HepG2 (cell line): ENCODE results near the gene C20orf144. TPM values are rescaled to one million over a fixed set of nuclear protein-coding genes. Genes with fewer than 3 reads are reported as not detected.

ENCODE experiments used
- ATM ChIP-seq: fragments of 450-650 bp; IDR thresholded peaks from 2 replicates; pipeline ENCODE4 v1.7.1; 2017; ENCODE audit warnings: mild to moderate bottlenecking, borderline replicate concordance
- GATAD2A ChIP-seq: IDR thresholded peaks from 2 replicates; pipeline ENCODE4 v1.6.1; 2016
- HMGXB4 ChIP-seq, 2 experiments: sonication (generic) in 1 of 2; formaldehyde crosslinking in 1 of 2; IDR thresholded peaks; 2 replicates each; pipeline versions ENCODE4 v1.4.0 to v1.6.1; 2018 to 2020; ENCODE audit warnings: missing genetic modification reagents in 2 of 2, borderline replicate concordance in 1 of 2, low read depth in 1 of 2, mild to moderate bottlenecking in 1 of 2, missing biosample characterization in 1 of 2
- MAF1 ChIP-seq: sonication (generic); formaldehyde crosslinking; IDR thresholded peaks from 2 replicates; pipeline ENCODE4 v1.5.0; 2020; ENCODE audit warnings: missing genetic modification reagents, borderline replicate concordance
- NFATC3 ChIP-seq: sonication (generic); formaldehyde crosslinking; IDR thresholded peaks from 2 replicates; pipeline ENCODE4 v1.5.1; 2020; ENCODE audit warnings: mild to moderate bottlenecking, missing genetic modification reagents
- NKX3-1 ChIP-seq: sonication (generic); formaldehyde crosslinking; IDR thresholded peaks from 2 replicates; pipeline ENCODE4 v1.5.0; 2020; ENCODE audit warnings: missing genetic modification reagents
- POGK ChIP-seq: sonication (generic); formaldehyde crosslinking; conservative IDR thresholded peaks from 2 replicates; pipeline ENCODE4 v1.8.0; 2022; ENCODE audit warnings: mild to moderate bottlenecking, moderate library complexity, missing genetic modification reagents
- RELA ChIP-seq: sonication (generic); formaldehyde crosslinking; IDR thresholded peaks from 2 replicates; pipeline ENCODE4 v1.4.0; 2020; ENCODE audit warnings: missing genetic modification reagents
- SATB2 ChIP-seq: sonication (generic); formaldehyde crosslinking; IDR thresholded peaks from 2 replicates; pipeline ENCODE4 v1.5.0; 2020; ENCODE audit warnings: missing genetic modification reagents
- SIX1 ChIP-seq: sonication (generic); formaldehyde crosslinking; IDR thresholded peaks from 2 replicates; pipeline ENCODE4 v1.4.0; 2020; ENCODE audit warnings: missing genetic modification reagents, borderline replicate concordance
- SNRNP70 ChIP-seq: fragments of 200-400 bp; formaldehyde crosslinking; IDR thresholded peaks from 2 replicates; pipeline ENCODE4 v1.6.1; 2017; ENCODE audit warnings: mild to moderate bottlenecking, low read depth, low read length, moderate library complexity
- THYN1 ChIP-seq: sonication (generic); formaldehyde crosslinking; IDR thresholded peaks from 2 replicates; pipeline ENCODE4 v1.8.1; 2023; ENCODE audit warnings: low read depth, mild to moderate bottlenecking, moderate library complexity, missing genetic modification reagents, borderline replicate concordance
- ZBTB8A ChIP-seq: sonication (generic); formaldehyde crosslinking; IDR thresholded peaks from 2 replicates; pipeline ENCODE4 v1.4.0; 2020; ENCODE audit warnings: mild to moderate bottlenecking, low read depth, missing genetic modification reagents, borderline replicate concordance
- ZKSCAN1 ChIP-seq: fragments of 150-350 bp; IDR thresholded peaks from 2 replicates; pipeline ENCODE4 v1.6.1; 2014; ENCODE audit warnings: low read length
- polyA plus RNA-seq, 8 experiments: library from polyadenylated mRNA; depleted of rRNA in 3 of 8; stranded (reverse) in 7 of 8; unstranded in 1 of 8; fragments of >200 nt; fragmentation: Illumina TruSeq in 4 of 8; extraction: Trizol in 4 of 8; gene quantifications; 2 replicates each; pipeline versions ENCODE4 v1.2.1 to v1.2.3, GENCODE V29; 2011 to 2016; ENCODE audit warnings: low read depth in 4 of 8, missing spikeins in 1 of 8, mixed read lengths in 1 of 8; ENCODE audit not compliant: insufficient read depth in 1 of 8
- total RNA-seq, 5 experiments: library from RNA; depleted of rRNA; stranded (reverse); fragments of >200 nt; fragmentation: Illumina TruSeq; extraction: Trizol; gene quantifications; 2 replicates each; pipeline ENCODE4 v1.2.3, GENCODE V29; 2016; ENCODE audit warnings: low read depth in 1 of 5
- TF ChIP-seq, protein P1 (sequence below): sonication (generic); formaldehyde crosslinking; IDR thresholded peaks from 2 replicates; pipeline ENCODE4 v1.4.0; 2020; ENCODE audit warnings: missing genetic modification reagents
- TF ChIP-seq, protein P2 (sequence below): sonication (generic); formaldehyde crosslinking; IDR thresholded peaks from 2 replicates; pipeline ENCODE4 v1.4.0; 2020; ENCODE audit warnings: low read depth, mild to moderate bottlenecking, missing genetic modification reagents
- TF ChIP-seq, protein P3 (sequence below): sonication (generic); formaldehyde crosslinking; IDR thresholded peaks from 2 replicates; pipeline ENCODE4 v1.4.0; 2020; ENCODE audit warnings: missing genetic modification reagents

C20orf144 gene
- total and polyA plus RNA-seq, 2 of the 13 experiments (the other 11 are each of a cell fraction or from before 2014, with no cell fraction given), result 0.09 to 0.16 TPM

DNA sequence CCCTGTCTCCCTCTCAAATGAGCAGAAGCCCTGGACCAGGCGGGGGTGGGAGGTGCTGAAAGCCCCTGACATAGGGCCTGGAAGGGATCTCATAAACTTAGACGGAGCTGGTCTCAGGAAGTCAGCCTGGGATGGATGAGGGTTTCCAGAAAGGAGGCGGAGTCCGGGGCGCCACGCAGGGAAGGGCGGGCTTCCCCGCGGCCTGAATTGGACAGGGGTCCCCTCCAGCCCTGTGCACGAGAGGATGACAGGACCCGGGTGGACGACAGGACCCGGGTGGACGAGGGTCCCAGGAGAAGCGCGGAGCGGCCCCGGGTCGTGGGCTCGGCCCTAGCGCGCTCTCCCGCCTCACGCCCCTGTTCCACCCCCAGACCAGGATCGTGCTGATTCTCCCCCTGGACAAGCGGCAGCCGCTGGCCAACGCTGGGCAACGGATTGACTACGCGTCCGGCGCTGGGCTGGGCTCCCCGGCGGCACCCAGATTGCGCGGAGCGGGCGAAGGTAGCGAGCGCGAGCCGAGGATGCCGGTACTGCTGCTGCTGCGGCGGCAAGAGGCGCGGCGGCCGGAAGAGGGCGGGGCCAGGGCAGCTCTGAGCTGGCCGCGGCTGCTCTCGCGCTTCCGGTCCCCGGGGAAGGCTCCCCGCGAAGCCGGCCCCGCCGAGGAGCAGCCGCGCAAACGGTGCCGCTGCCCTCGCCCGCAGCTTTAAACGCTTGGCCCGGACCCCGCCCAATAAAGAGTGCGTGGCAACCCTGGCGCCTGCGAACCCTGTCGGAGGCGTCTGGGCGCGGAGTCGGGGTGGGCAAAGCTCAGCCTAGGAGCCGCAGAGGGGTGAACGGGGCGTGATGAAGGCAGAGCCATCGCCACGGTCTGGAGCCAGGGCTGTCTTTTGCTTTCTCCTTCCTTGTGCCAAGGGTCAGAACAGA, 1.3 kb downstream of the C20orf144 start (continued):
- TF ChIP-seq, protein P1, sequence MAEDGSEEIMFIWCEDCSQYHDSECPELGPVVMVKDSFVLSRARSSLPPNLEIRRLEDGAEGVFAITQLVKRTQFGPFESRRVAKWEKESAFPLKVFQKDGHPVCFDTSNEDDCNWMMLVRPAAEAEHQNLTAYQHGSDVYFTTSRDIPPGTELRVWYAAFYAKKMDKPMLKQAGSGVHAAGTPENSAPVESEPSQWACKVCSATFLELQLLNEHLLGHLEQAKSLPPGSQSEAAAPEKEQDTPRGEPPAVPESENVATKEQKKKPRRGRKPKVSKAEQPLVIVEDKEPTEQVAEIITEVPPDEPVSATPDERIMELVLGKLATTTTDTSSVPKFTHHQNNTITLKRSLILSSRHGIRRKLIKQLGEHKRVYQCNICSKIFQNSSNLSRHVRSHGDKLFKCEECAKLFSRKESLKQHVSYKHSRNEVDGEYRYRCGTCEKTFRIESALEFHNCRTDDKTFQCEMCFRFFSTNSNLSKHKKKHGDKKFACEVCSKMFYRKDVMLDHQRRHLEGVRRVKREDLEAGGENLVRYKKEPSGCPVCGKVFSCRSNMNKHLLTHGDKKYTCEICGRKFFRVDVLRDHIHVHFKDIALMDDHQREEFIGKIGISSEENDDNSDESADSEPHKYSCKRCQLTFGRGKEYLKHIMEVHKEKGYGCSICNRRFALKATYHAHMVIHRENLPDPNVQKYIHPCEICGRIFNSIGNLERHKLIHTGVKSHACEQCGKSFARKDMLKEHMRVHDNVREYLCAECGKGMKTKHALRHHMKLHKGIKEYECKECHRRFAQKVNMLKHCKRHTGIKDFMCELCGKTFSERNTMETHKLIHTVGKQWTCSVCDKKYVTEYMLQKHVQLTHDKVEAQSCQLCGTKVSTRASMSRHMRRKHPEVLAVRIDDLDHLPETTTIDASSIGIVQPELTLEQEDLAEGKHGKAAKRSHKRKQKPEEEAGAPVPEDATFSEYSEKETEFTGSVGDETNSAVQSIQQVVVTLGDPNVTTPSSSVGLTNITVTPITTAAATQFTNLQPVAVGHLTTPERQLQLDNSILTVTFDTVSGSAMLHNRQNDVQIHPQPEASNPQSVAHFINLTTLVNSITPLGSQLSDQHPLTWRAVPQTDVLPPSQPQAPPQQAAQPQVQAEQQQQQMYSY (CRISPR knock-in tag), result 0 out of 2 replicates have a peak, but pooled peaks have one; percentile 39
- TF ChIP-seq NKX3-1 (CRISPR knock-in tag) (0 out of 2 replicates have a peak, but pooled peaks have one; percentile 44), MAF1 (no peak; the same call in 1 of the 2 replicates), ZKSCAN1 (no peak), THYN1 (CRISPR knock-in tag) (peak; percentile 99; the same call in 1 of the 2 replicates), HMGXB4 (CRISPR knock-in tag; IDR thresholded peaks at IDR 0.05; ENCODE audit: borderline replicate concordance in 1 of 2, low read depth in 1 of 2) (peak; percentile 81 to 88), RELA (CRISPR knock-in tag) (0 out of 2 replicates have a peak, but pooled peaks have one; percentile 25), GATAD2A (CRISPR knock-in tag) (0 out of 2 replicates have a peak, but pooled peaks have one; percentile 8), ATM (no peak), SATB2 (CRISPR knock-in tag) (no peak), POGK (peak; percentile 91), SNRNP70 (no peak), ZBTB8A (no peak), NFATC3 (CRISPR knock-in tag) (peak; percentile 27; the same call in 1 of the 2 replicates), SIX1 (CRISPR knock-in tag) (no peak)
- TF ChIP-seq, protein P2, sequence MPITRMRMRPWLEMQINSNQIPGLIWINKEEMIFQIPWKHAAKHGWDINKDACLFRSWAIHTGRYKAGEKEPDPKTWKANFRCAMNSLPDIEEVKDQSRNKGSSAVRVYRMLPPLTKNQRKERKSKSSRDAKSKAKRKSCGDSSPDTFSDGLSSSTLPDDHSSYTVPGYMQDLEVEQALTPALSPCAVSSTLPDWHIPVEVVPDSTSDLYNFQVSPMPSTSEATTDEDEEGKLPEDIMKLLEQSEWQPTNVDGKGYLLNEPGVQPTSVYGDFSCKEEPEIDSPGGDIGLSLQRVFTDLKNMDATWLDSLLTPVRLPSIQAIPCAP, result peak; percentile 15; the same call in 1 of the 2 replicates
- TF ChIP-seq, protein P3, sequence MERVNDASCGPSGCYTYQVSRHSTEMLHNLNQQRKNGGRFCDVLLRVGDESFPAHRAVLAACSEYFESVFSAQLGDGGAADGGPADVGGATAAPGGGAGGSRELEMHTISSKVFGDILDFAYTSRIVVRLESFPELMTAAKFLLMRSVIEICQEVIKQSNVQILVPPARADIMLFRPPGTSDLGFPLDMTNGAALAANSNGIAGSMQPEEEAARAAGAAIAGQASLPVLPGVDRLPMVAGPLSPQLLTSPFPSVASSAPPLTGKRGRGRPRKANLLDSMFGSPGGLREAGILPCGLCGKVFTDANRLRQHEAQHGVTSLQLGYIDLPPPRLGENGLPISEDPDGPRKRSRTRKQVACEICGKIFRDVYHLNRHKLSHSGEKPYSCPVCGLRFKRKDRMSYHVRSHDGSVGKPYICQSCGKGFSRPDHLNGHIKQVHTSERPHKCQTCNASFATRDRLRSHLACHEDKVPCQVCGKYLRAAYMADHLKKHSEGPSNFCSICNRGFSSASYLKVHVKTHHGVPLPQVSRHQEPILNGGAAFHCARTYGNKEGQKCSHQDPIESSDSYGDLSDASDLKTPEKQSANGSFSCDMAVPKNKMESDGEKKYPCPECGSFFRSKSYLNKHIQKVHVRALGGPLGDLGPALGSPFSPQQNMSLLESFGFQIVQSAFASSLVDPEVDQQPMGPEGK (CRISPR knock-in tag), result no peak; the same call in 1 of the 2 replicates
